ENCODE measurements around the gene HEXD.
"Not testable (repeated sequence)": the region's sequence is repeated elsewhere in the genome, so short reads cannot be mapped to it uniquely, and the experiment has no call there.

The HEXD gene

DNA sequence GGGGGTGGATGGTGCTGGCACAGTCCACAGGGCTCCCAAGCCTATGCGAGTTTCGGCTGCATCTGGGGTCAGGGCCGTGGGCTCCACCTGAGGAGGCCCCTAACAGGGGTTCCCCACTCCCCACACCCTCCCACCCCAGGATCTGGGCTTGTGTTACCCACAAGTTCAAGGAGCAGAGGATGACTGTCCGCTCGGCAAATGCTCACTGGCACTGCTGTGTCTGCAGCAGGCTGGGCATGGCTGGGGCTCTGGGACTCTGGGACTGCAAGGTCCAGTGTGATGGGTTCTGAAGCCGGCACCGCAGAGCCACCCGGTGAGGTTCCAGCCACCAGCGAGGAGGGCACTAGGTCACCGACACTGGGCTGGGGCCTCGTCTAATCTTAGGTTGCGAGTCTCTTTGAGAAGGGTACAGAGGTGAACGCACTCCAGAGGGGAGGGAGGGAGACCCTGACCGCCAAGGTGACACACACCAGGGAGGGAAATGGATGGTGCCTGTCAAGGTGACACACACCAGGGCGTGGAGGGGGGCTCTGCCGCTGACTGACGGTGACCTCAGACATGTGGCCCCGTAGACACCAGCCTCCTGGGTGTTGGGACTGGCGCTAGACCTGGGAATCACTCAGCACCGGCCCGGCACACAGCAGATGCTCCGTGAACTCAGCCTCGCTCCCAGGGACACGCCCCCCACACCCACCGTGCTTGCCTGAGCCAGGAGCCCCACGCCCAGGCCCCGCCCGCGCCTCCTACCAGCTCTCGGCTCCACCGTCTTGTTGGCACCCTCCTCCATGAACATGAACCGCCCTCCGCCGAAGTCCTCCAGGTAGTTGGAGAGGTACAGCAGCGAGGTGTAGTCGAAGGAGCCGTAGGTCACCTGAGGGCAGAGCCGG, 20.5 kb upstream of the HEXD start:
- peak; percentile 18 for DNase-seq

DNA sequence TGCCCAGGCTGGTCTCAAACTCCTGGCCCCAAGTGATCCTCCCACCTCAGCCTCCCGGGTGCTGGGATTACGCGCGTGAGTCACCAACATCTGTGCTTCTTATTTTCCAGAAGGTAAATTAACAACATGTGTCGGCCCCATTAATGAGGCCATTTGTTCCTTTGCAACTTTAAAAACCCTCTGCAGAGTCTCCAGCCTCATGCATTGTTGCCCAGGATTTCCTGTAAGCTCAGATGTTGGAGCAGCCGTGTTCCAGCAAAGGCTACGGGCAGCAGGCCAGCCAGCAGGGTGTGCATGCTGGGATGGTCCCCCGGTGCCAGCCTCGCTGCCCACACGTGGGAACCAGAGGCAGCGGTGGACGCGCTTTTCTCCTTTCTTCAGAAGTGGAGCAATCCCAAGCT, 19.1 kb upstream of the HEXD start:
- DNase-seq = peak; percentile 99

DNA sequence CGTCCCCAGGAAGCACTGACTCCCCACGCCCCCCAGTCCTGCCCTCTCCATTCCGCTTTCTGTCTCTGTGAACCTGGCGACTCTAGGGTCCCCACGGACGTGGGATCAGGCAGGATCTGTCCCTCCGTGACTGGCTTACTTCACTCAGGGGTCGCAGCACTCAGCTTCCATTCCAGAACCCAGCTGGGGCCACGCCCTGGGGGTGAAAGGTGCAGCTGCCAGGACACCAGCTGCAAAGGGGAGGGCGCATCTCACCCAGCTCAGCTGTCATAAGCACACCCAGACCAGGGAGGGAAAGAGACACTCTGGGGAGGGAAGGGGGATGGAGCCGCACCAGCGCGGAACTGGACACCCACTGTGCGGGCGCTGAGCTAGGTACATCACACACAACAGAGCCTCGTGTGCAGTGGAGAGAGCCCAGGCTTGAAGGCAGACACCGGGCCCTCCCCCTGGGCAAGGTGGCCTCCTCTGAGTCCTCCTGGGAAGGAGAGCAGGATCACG, 18.5 kb upstream of the HEXD start:
- DNase-seq = peak; percentile 75

DNA sequence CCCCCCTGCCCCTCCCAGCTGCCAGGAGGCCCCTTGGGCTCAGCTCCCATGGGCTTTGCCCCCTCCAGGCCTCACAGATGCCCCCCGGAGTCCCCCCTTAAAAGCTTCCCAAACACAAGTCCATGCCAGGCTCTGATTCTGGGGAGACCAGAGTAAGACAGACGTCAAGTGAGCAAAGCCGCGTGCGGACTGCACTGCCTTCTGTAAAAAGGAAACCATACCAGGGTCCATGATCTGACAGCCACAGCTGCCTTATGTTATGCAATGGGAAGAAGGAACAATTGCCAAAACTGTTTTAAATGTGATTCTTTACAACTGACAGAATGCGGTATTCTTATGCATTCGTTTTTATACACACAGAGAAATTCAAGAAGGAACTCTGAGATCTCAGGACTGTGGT, 17.9 kb upstream of the HEXD start:
- peak; percentile 22 for DNase-seq

DNA sequence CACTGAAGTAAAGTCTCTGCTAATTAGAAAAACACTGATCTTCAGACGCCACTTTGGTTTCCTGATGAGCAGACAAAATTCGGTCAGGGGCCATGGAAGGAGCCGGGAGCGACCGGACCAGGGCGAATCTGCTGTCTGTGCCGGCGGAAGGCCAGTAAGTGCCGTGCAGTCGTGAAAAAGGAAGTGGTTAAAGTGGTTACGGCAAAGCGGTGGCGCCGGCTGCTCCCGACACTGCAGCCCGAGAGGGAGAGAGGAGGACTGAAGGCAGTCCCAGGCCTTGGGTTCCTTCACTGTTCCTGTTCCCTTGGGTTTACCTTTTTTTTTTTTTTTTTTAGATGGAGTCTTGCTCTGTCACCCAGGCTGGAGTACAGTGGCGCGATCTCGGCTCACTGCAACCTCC, 17.3 kb upstream of the HEXD start:
- DNase-seq = no peak

DNA sequence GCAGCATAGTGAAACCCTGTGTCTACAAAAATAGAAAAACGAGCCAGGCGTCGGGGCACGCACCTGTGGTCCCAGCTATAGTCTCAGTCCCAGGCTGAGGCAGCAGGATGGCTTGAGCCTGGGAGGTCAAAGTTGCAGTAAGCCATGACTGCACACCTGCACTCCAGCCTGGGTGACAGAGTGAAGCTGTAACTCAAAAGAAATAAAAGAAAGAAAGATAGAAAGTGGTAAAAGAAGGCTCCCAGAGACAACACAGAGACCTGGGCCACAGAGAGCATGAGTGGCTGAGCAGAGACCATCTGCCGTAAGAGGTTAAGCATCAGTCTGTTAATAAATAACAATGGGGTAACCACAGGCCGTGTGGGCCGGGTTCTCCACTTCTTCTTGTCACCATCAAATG, 15.3 kb upstream of the HEXD start:
- no peak for DNase-seq

DNA sequence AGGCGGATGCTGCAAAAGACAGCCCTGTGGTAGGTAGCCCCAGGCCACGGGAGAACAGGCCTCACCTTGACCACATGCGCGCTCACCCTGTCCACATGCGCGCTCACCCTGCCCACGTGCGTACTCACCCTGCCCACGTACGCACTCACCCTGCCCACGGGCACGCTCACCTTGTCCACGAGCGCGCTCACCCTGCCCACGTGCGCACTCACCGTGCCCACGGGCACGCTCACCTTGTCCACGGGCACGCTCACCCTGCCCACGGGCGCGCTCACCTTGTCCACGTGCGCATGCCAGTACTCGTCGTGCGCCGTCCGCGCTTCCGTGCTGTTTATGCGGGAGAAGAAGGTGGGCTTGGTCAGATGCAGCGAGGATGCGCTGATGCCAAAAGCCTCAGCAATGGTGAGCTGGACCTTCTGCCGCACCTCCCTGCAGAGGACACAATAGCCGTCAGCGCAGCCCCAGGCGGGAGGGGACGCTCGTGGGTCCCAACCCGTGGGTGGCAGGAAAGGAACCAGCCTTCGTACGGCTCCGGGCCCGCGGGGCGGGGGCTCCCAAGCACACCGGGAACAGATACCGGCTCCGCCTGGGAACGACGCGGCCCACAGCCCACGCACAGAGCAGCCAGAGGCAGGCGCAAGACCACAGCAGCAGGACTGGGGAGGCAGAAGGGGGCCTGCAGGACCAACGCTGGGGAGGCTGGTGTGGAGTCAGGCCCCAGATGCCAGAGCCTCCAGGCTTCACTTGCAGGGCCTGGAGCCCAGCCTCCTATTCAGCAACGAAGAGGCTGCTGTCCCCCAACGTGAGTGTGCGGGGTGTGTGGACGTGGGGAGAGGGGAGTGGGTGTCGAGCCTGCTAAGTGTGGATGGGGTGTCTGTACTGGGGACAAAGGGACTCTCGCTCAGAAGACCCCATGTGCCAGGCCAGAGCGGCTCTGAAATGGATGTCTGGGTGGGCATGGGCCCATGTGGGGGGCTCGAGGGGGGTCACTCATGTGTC, 14.2 kb upstream of the HEXD start:
- no peak for DNase-seq

DNA sequence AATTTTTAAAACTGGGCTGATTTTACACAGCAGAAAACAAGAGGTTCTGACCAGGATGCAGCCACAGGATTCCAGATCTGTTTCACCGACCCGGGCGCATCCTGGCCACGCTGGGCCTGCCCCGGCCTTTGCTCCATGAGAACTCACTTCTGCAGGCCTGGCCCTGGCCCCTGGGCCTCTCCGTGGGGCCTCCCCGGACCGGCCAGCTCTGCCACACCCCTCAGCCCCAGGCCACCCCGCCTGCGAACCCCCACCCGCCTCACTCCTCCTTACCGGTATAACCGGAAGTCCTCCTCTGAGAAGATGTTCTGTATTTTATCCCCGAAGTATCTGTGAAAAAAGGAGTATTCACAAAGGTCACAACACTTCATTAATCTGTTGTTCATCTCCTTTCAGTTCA, 13.1 kb upstream of the HEXD start:
- no peak for DNase-seq

DNA sequence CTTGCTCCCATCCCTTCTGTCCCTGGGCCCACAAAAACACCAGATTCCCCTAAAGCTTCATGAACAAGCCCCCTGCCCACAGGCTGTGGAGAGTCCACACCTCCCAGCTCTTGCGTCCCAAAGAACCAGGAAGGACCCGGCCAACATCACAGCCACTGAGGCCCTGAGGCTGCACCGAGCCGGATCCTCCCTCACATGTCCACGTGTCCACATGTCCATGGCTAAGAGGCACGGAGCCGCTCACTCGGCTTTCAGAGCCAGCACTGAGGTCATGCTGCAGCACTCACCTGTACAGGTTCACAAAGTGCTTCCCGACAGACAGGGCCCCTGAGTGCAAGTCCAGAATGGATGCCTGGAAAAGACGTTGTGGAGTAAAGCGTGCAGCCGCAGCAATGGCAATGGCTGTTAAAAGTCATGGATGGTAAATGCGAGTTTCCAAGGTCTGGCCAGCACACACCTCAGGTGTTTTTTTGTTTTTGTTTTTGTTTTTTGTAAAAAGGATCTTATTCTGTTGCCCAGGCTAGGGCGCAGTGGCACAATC, 11.9 kb upstream of the HEXD start:
- DNase-seq = no peak

DNA sequence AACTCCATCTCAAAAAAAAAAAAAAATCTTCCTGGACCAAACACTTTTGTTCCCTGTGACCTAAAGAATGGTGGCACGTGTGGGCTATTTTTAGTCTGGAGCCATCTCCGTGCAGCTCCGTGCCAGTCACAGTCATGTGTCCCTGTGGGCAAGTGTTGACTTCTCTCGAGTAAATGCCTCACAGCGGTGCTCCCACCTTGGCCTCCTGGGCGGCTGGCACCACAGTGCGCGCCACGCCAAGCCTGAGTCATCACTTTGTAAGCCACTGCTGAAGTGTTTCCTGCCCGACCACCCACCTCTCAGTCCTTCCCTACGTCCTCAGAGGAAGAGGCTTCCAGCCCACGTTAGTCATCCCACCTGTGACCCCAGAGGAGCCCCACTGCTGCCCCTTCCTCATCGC, 10.9 kb upstream of the HEXD start:
- DNase-seq = no peak

DNA sequence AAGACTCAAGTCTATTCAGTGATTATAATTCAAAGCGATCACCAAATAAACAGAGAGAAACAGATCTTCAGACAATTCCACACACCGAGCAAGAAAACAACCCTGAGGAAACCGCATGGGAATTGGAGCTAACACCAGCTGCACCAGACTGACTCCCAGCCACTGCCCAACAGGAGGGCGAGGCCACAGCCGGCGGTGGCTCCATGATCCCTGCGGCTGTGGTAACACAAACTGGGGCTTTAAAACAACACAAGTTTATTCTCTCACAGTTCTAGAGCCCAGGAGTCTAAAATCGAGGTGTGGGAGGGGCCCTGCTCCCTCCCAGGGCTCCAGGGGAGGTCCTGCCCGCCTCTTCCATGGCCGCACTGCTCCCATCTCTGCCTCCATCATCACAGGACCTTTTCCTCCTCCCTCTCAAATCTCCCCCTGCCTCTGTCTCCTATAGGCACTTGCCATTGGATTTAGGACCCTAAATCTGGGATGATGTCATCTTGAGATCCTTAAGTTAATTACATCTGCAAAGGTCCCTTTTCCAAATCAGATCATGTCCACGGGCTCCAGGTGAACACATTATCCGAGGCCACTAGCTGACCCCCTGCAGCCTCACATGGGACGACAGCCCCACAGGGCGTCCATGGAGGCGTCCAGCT, 9.7 kb upstream of the HEXD start:
- DNase-seq = no peak

DNA sequence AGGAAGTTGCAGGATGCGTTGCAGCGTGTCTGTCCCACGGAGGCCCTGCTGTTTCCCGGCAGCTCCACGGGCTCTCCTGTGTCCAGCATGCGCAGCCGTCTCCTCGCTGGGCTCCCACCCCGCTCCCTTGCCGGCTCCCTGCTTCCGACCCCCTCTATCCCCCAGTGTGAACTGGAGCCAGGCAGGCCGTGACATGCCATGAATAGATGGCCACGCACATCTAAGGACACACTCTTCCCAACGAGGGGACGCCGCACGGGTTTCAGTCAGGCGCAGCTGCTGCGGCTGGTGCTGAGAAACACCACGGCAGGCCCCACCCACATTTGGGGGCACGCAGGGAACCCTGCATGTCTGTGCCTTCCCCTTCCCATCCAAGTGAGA, 9.2 kb upstream of the HEXD start:
- no peak for DNase-seq

DNA sequence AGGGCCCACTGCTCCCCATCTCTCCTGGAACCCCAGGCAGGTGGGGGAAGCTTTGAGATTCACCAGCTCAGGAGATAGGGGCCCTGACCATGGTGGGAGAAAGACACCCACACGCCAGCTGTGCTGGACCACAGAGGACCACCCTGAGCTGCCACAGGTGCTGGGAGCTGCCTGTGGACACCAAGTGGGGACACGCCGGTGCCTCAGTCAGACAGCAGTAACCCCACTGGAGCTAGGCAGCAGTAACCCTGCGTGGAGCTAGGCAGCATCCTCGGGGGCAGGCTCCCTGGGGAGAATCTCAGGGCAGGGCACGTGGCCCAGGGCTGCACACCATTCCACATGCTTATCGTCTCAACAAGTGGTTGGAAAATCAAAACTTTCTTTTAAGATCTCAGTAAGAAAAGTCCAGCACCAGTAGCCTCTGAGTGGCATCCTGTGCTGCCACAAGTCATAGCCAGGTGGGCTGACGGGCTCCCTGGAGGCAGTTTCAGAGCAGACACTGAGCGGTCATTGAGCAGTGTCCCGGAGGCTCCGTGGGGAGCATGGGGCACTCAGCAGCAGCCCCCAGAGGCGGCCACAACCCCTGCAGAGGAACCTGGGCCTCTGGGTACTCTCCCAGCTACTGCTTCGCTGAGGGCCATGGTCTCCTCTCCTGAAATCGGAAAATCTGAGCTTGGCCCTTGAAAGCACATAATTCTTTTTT, 8.0 kb upstream of the HEXD start:
- DNase-seq = no peak

DNA sequence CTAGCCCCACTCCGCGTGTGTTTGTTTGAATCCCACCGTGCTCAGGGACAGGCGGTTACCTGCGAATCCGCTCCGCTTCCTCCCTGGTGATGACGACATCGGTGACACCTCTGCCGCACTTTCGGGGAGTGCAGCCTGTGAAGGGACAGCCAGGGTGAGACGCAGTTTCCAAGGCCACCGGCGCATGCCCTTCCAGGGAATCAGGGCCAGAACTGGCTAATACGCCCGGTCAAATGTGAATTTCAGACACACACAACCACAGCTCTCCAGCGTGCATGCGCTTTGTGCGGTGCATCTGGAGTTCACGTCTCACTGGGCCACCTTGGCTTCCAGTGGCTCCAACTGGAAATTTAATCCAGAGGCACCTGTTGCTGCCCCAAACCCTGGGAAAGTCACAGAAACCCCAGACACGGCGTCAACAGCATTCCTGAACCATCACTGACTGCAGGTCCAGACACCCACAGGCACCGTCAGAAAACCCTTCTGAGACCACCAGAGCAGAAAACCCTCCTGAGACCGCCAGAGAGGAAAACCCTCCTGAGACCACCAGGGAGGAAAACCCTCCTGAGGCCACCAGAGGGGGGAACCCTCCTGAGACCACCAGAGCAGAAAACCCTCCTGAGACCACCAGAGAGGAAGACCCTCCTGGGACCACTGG, 6.6 kb upstream of the HEXD start:
- DNase-seq = no peak

DNA sequence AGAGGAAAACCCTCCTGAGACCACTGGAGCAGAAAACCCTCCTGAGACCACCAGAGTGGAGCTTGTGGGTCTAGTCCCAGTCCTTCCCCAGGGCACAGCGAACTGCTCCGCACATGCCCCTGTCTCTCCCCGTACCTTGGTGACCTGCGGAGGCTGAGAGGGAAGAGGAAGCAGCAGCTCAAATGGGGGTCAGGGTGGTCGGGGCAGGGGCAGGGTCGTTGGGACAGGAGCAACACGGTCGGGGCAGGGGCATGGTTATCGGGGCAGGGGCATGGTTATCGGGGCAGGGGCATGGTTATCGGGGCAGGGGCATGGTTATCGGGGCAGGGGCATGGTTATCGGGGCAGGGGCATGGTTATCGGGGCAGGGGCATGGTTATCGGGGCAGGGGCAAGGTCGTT, 6.1 kb upstream of the HEXD start:
- not testable (repeated sequence) for DNase-seq

DNA sequence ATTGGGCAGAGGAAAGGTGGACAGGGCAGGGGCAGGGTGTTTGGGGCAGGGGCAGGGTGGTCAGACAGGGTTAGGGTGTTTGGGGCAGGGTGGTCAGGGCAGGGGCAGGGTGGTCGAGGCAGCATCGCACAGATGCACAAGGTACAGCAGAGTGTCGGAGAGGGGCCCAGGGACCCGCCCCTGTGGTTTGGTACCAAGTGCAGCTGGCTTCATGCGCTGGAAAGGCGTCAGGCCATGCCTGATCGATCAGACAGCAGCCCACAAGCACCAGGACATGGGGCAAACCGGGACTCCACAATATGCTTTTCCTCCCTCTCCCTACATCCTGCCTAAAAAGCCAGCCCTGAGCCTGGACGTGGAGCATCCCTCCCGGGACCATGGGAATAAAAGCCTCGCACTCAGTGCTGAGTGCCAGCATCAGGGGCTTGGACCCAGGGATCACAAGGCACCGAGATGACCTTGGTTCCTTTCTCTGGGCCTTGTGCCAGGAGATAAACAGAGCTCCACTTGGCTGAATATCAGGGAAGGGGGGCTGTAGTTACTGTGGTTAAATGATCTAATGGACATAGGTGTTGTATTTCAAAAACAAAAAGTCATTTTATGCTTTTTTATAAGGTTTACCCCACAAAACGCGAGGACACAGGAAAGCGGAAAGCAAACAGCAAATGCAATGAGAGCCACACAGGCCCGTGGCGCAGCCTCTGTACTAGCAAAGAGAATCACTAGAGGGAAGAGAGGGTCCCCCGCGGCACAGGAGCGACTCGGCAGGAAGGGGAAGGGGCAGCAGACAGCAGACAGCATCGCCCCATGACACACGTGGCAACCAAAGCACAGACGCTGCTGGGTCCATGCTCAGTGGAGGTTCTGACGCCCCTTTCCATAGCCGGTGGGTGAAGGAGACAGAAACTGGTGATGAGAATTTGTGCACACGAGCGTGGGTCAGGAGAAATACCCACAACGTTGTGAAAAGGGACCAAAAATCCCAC, 5.3 kb upstream of the HEXD start:
- no peak for DNase-seq

DNA sequence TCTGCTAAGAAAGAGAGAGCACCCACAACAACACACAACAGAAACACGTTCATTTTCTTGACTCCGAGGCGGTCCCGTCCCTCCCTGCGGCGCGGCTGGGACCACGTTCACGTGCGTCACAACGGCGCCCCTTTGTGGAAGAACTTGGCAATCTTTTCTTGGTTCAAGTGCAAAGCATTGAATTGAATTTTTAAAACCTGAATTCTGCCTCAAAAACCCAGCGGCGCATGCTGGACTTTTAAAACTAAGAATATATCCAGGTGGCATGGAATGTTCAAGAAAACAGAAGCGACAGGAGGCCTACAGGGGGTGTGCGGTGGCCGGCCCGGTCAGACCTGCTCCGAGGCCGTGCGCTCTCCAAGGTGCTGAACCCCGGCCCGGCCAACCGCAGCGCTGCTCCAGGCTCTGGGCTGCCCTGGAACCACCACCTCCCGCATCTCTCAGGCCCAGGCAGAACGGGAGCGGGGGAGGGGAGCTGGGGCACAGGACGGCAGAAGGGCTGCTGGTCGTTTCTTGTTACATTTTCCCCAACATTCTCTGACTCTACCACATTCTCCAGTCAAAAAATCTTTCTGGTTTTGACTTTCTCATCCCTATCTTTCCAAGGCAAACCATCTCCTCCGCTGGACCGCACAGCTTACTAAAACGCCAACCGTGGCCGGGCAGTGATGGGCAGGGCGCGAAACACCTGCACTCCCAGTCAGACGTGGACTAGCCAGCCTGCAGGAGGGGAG, 3.4 kb upstream of the HEXD start:
- DNase-seq = peak; percentile 72

DNA sequence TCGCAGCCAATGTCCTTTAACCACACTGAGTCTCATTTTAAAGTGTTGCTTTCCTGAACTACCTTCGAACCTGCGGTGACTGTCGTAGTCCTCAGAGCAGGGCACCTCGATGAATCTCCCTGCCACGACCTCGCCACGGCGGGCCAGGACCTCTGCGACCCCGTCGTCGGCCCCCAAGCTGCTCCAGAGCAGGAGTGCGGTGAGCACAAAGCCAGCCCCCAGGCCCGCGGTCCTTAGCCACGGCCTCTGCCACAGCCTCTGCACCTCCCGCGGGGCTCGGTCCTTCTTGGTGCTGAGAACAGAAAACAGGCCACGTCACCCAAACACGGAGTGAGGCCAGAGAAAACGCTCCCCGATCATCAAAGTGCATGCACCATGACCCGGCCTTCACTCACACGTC, 2.8 kb upstream of the HEXD start:
- no peak for DNase-seq

DNA sequence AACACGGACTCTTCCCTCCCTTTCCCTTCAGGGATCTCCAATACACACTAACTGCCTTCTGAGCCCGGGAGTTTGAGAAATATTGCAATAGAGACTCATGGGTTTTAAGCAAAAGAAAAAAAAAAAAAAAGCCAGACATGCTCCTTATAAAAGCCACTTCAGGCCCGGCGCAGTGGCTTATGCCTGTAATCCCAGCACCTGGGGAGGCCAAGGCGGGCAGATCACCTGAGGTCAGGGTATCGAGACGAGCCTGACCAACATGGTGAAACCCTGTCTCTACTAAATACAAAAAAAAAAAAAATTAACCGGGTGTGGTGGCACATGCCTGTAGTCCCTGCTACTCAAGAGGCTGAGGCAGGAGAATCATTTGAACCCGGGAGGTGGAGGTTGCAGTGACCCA, 2.4 kb upstream of the HEXD start:
- DNase-seq = no peak

DNA sequence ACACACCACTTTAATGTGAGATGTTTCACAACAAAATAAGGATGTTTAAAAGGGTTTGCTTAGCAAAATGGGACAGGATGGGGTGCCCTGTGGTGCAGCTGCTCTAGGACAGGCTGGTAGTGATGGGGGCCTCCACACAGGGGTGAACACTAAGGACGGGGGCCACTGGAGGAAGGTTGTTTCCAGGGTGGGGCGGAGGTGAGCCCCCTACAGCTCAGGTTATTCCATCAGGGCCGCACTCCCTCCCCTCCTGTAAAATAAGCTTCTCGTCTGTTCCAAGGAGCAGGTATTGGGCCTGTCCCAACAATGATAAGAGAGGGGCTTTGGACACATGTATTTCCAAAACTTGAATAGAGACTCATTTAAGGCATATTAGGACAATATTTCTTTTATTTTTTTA, 1.9 kb upstream of the HEXD start:
- no peak for DNase-seq
